ENCODE results near the gene ZSCAN5A.

DNA sequence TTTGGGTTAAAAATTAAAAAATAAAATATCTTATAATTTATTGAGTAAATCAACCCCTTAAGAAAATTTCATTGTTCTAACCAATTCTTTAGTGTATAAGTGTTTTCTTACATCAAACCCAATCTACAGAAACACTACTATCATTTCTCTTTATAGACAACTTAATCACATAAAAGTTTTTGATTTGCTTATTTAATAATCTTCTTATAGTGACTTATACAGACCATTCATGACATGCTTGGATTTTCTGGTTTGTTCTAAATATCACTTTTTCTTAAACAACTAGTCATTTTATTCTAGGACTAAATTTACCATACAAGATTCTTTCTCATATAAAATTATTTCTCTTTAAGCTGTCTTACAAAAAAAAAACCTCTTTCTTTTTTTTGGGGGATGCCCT, 27.3 kb upstream of the ZSCAN5A start:
- TF ChIP-seq, protein P1, sequence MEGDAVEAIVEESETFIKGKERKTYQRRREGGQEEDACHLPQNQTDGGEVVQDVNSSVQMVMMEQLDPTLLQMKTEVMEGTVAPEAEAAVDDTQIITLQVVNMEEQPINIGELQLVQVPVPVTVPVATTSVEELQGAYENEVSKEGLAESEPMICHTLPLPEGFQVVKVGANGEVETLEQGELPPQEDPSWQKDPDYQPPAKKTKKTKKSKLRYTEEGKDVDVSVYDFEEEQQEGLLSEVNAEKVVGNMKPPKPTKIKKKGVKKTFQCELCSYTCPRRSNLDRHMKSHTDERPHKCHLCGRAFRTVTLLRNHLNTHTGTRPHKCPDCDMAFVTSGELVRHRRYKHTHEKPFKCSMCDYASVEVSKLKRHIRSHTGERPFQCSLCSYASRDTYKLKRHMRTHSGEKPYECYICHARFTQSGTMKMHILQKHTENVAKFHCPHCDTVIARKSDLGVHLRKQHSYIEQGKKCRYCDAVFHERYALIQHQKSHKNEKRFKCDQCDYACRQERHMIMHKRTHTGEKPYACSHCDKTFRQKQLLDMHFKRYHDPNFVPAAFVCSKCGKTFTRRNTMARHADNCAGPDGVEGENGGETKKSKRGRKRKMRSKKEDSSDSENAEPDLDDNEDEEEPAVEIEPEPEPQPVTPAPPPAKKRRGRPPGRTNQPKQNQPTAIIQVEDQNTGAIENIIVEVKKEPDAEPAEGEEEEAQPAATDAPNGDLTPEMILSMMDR (IDR thresholded peaks at IDR 0.05) = no peak
- TF ChIP-seq POLR2A (IDR thresholded peaks at IDR 0.05) = no peak
